SK-N-DZ (cell line): ENCODE data around the gene KCNQ4.

Experiments used
- DNase-seq: peaks from one replicate; pipeline ENCODE4 v3.0.0-alpha.2; 2015; ENCODE audit warnings: low spot score

KCNQ4 gene

GRCh38 chr1:40794974-40795715 lies 11.6 kb downstream of the KCNQ4 start:
- no peak for DNase-seq

- no peak for DNase-seq
These were observed 12.4 kb downstream of the KCNQ4 start for GRCh38 chr1:40795811-40796586.

DNA sequence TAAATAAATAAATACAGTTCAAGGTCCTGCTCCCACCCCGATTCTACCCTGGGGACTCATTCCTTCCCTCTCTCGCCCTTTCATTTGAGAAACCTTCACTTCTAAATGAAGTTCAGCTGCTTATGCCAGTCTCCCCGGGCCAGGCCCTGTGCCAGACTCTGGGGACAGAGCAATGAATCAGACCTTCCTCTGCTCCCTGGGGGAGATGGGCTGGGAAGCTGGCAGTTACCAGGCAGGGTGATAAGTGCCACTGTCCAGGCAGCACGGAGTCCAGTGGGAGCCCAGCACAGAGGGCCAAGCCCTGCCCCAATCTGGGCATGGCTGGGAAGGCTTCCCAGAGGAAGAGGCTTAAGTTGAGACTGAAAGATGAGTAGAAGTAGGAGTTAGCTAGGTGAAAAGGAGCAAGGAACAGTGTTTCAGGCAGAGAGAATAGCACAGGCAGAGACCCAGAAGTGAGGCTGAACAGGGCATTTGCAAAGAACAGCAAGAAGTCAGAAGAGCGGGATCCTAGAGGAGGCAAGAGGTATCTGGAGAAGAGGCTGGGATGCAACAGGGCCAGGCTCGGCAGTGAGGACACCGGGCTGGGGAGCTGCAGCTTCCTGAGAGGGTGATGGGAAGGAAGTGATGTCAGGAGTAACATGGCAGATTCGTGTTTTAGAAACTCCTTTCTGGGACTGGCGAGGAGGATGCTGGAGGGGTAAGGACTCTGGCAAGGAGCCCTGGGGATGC lies 13.5 kb downstream of the KCNQ4 start:
- DNase-seq = no peak

GRCh38 chr1:40797668-40798010 lies 14.1 kb downstream of the KCNQ4 start:
- DNase-seq = no peak

DNA sequence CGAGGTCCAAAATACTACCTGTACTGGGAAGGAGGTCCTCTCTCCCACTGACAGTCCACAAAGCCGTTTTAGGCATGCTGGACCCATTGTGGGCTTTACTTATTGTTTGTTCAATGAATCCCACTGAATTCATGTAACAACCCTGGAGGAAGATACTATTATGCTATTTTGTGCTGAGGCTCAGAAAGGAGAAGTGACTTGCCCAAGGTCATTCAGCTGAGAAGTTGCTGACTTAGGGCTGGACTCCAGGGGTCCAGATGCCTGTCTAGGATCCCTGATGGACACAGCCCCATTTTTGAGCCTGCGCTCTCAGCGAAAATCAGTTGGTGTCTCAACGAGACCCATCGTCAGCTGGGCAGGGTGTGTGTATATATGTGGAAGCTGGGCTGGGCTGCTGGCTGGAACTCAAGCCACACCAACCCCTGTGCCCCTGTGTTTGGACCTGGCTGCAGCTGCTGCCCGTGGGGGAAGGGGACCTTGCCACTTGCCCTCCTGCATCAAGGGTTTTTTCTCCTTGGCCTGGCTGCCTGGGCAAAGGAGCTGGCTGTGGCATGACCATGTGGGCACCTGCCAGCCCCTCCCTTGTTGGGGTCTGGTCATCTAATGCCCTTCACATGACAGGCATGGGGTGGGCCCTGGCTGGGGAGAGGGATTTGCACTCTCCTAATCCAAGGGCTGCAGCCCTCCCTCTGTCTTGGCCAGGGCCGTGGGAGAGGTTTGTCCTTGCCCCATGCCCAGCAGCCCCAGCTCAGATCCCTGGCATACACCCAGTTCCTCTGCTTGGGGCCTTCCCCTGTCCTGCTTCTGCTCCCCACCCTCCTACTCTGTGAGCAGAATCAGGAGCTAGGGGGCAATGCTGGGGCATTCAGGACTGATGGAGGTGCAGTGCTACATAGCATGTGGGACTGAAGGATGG lies 15.0 kb downstream of the KCNQ4 start:
- no peak for DNase-seq

- DNase-seq = no peak
These were observed 15.8 kb downstream of the KCNQ4 start for GRCh38 chr1:40799351-40799867.

DNA sequence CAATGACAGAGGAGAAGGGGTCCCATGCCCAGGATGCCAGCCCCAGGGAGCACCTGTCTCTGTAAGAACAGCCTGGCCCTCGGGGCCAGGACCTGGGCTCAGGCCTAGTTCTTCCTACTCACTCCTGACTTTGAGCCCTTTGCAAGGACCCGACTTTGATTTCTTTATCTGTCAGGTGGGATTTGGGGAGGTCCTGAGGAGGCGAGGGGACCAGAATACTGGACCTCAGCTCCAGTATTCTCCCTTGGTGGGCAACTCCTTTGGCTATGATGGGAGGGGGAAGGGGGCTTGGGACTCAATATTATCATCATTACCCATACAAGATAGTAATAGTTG lies 18.1 kb downstream of the KCNQ4 start:
- DNase-seq = no peak

- peak; percentile 37 for DNase-seq
These were observed 18.6 kb downstream of the KCNQ4 start for GRCh38 chr1:40802078-40802741.

DNA sequence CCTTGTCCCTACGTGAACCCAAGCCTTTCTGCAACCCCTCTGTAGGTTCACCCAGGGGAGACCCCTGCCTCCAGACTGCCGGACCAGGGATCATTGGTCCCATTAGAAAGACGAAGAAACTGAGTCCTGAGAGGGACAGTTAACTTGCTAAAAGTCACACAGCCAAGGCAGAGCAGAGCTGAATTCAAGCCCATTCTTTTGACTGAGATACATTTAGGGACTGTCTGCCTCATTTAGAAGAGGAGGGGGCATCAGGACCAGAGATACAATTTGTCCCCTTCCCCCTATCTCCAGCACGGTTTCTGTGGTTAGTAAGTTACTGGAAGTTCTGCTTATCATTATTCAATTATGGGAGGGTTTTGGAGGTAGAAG lies 19.1 kb downstream of the KCNQ4 start:
- no peak for DNase-seq

DNA sequence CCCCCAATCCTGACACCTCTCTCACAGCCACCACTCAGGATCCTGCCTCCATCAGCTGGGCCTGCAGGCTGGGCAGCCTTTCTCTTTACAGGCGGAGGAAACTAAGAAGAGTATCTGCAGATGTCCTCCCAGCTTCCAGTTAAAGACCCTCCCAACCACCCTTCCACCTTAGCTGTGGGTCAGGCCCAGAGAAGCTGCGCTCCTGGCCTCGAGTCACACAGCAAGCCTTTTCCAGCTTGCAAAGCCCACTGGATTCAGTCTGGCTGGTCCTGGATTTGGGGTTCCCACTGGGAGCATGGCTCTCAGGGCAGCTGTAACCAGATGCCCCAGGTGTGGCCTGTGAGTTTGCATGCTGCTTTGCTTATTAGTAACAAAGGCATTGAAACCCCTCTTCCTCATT lies 19.9 kb downstream of the KCNQ4 start:
- no peak for DNase-seq

DNA sequence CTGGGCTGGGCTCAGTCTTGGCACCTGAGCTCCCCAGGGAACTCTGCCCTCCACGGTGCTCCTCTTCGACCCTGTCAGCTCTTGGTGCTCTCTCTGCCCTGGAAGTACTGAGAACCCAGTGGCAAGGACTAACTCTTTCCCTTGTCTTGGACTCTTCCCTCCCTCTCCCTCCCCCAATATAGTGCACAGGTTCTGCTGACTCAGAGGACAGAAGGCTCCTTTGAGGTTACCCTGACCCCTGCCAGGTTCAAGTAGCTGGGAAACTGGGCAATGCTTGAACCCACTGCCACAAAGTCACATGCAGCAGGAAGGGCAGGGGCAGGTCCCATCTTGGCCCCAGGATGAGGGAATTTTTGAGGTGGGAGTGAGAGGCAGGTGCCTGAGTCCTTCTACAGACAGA lies 20.3 kb downstream of the KCNQ4 start:
- no peak for DNase-seq

- DNase-seq = no peak
These were observed 22.7 kb downstream of the KCNQ4 start for GRCh38 chr1:40806240-40806639.

GRCh38 chr1:40806731-40807695 lies 23.4 kb downstream of the KCNQ4 start:
- no peak for DNase-seq

- no peak for DNase-seq
These were observed 24.4 kb downstream of the KCNQ4 start for GRCh38 chr1:40808002-40808401.

- DNase-seq = no peak
These were observed 24.9 kb downstream of the KCNQ4 start for GRCh38 chr1:40808444-40808843.

DNA sequence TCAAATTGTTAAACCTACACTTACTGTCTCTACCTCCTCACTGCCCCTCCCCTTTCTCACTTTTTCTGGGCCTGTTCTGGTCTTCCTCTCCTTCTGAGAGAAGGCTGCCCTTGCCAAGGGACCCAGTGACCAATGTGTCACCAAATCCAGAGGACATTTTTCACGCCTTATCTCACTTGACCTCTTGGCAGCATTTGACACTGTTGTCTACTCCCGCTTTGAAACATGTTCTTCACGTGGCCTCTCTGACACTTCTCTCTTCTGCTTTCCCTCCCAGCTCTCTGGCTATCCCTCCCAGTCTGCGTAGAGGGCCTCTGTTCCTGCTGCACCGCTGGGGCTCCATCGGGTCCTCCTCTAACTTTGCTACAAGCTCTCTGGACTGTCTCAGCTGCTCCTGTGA lies 25.3 kb downstream of the KCNQ4 start:
- no peak for DNase-seq

DNA sequence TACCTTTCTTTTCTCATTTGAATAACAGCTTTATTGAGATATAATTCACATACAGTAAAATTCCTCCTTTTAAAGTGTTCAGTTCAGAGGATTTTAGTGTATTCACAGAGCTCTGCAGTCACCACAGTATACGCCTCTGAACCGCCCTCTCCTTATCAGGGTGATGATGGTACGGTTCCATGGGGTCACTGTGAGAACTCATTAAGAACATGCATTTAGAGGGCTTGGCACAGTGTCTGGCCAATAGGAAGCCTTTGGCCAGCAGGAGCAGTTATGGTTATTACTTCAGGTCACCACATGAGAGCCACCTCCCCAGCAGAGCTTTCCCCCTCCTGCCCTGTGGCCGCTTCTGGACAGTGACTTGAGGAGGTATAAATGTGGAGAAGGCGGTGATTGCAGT lies 27.3 kb downstream of the KCNQ4 start:
- no peak for DNase-seq

GRCh38 chr1:40815420-40815819 lies 31.8 kb downstream of the KCNQ4 start:
- no peak for DNase-seq

DNA sequence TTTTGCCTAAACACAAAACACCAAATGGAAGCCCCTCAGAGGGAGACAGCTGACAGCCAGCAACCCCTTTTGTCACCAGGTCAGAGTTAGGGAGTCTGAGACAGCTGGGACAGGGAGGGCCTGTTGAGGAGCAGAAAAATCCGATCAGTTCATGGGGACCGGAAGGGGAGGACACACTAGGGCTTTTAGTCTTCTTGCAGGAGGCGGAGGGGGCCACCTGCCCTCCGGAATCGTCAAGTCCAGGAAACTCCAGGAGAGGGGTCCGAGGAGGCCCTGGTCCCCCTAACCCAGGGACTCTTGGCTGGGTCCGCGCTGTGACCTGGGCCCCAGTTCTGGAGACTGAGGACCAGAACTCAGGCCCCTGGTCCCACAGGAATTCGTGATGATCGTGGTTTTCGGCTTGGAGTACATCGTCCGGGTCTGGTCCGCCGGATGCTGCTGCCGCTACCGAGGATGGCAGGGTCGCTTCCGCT lies 34.2 kb downstream of the KCNQ4 start:
- DNase-seq = no peak
